ENCODE data around the gene SKI.
A peak's percentile ranks its signal among the peaks of the same experiment; 100 is the strongest.
"Not testable (repeated sequence)": the region's sequence is repeated elsewhere in the genome, so short reads cannot be mapped to it uniquely, and the experiment has no call there.

Gene SKI

GRCh38 chr1:2291577-2291976, 63.5 kb downstream of the SKI start:
- DNase-seq (ENCODE audit: low read depth): no peak

GRCh38 chr1:2292725-2293450, 64.8 kb downstream of the SKI start:
- DNase-seq (ENCODE audit: low read depth): no peak

- DNase-seq (ENCODE audit: low read depth): no peak
These were observed 66.1 kb downstream of the SKI start for GRCh38 chr1:2294033-2294724.

- no peak for DNase-seq (ENCODE audit: low read depth)
These were observed 66.6 kb downstream of the SKI start for GRCh38 chr1:2294725-2295078.

- DNase-seq (ENCODE audit: low read depth): no peak
These were observed 67.4 kb downstream of the SKI start for GRCh38 chr1:2295526-2295925.

GRCh38 chr1:2296211-2296610, 68.1 kb downstream of the SKI start:
- not testable (repeated sequence) for DNase-seq (ENCODE audit: low read depth)

GRCh38 chr1:2296614-2297013, 68.5 kb downstream of the SKI start:
- DNase-seq (ENCODE audit: low read depth): no peak

- DNase-seq (ENCODE audit: low read depth): no peak
These were observed 69.3 kb downstream of the SKI start for GRCh38 chr1:2297246-2298011.

- DNase-seq (ENCODE audit: low read depth): no peak
These were observed 70.6 kb downstream of the SKI start for GRCh38 chr1:2298685-2299084.

GRCh38 chr1:2299131-2299627, 71.1 kb downstream of the SKI start:
- no peak for DNase-seq (ENCODE audit: low read depth)

GRCh38 chr1:2300004-2300771, 72.1 kb downstream of the SKI start:
- DNase-seq (ENCODE audit: low read depth): peak; percentile 75

GRCh38 chr1:2300851-2301606, 72.9 kb downstream of the SKI start:
- peak; percentile 78 for DNase-seq (ENCODE audit: low read depth)

GRCh38 chr1:2301607-2302291, 73.6 kb downstream of the SKI start:
- DNase-seq (ENCODE audit: low read depth): no peak

- DNase-seq (ENCODE audit: low read depth): no peak
These were observed 74.3 kb downstream of the SKI start for GRCh38 chr1:2302292-2302925.

- DNase-seq (ENCODE audit: low read depth): no peak
These were observed 75.1 kb downstream of the SKI start for GRCh38 chr1:2303016-2303775.

GRCh38 chr1:2303781-2304180, 75.7 kb downstream of the SKI start:
- DNase-seq (ENCODE audit: low read depth): no peak

GRCh38 chr1:2304282-2304681, 76.2 kb downstream of the SKI start:
- no peak for DNase-seq (ENCODE audit: low read depth)

- DNase-seq (ENCODE audit: low read depth): no peak
These were observed 77.0 kb downstream of the SKI start for GRCh38 chr1:2304921-2305681.
